ENCODE results near the gene SH3YL1.

The SH3YL1 gene

GRCh38 chr2:257842-258241 is 6.0 kb downstream of the SH3YL1 start:
- no peak for DNase-seq (ENCODE audit: low spot score)

GRCh38 chr2:257429-257828 is 6.4 kb downstream of the SH3YL1 start:
- DNase-seq (ENCODE audit: low spot score) = no peak

- no peak for DNase-seq (ENCODE audit: low spot score)
Observed at GRCh38 chr2:256094-256493, 7.7 kb downstream of the SH3YL1 start.

GRCh38 chr2:255195-255594 is 8.6 kb downstream of the SH3YL1 start:
- DNase-seq (ENCODE audit: low spot score) = no peak

GRCh38 chr2:254241-254640 is 9.6 kb downstream of the SH3YL1 start:
- no peak for DNase-seq (ENCODE audit: low spot score)

GRCh38 chr2:253202-253638 is 10.6 kb downstream of the SH3YL1 start:
- no peak for DNase-seq (ENCODE audit: low spot score)

- DNase-seq (ENCODE audit: low spot score) = no peak
Observed at GRCh38 chr2:252001-252602, 11.7 kb downstream of the SH3YL1 start.

- no peak for DNase-seq (ENCODE audit: low spot score)
Observed at GRCh38 chr2:249538-250042, 14.2 kb downstream of the SH3YL1 start.

- no peak for DNase-seq (ENCODE audit: low spot score)
Observed at GRCh38 chr2:248724-249123, 15.1 kb downstream of the SH3YL1 start.

- peak; percentile 61 for DNase-seq (ENCODE audit: low spot score)
Observed at GRCh38 chr2:246489-247144, 17.2 kb downstream of the SH3YL1 start.

- DNase-seq (ENCODE audit: low spot score) = no peak
Observed at GRCh38 chr2:244547-244946, 19.3 kb downstream of the SH3YL1 start.

GRCh38 chr2:238869-239268 is 25.0 kb downstream of the SH3YL1 start:
- DNase-seq (ENCODE audit: low spot score) = no peak

- peak; percentile 29 for DNase-seq (ENCODE audit: low spot score)
Observed at GRCh38 chr2:238431-238830, 25.4 kb downstream of the SH3YL1 start.

- peak; percentile 54 for DNase-seq (ENCODE audit: low spot score)
Observed at GRCh38 chr2:237878-238277, 26.0 kb downstream of the SH3YL1 start.

- DNase-seq (ENCODE audit: low spot score) = peak; percentile 29
Observed at GRCh38 chr2:236993-237539, 26.8 kb downstream of the SH3YL1 start.

- no peak for DNase-seq (ENCODE audit: low spot score)
Observed at GRCh38 chr2:234421-234820, 29.4 kb downstream of the SH3YL1 start.

GRCh38 chr2:233030-233429 is 30.8 kb downstream of the SH3YL1 start:
- DNase-seq (ENCODE audit: low spot score) = no peak

- peak; percentile 86 for DNase-seq (ENCODE audit: low spot score)
Observed at GRCh38 chr2:231521-232185, 32.2 kb downstream of the SH3YL1 start.

- no peak for DNase-seq (ENCODE audit: low spot score)
Observed at GRCh38 chr2:228518-229278, 35.1 kb downstream of the SH3YL1 start.

GRCh38 chr2:228115-228514 is 35.7 kb downstream of the SH3YL1 start:
- no peak for DNase-seq (ENCODE audit: low spot score)

- peak; percentile 56 for DNase-seq (ENCODE audit: low spot score)
Observed at GRCh38 chr2:223971-224760, 39.7 kb downstream of the SH3YL1 start.
